GM12878 (cell line): ENCODE measurements around the gene TESPA1. TPM values are rescaled to one million over a fixed set of nuclear protein-coding genes. Genes with fewer than 3 reads are reported as not detected.

Experiments
- CHD4 ChIP-seq: fragments of 200-600 bp; sonication (generic); IDR thresholded peaks from 2 replicates; pipeline ENCODE4 v1.6.1; 2016; ENCODE audit warnings: mild to moderate bottlenecking
- EGR1 ChIP-seq, 2 experiments: IDR thresholded peaks; 1 replicate in 1 of 2; 2 replicates in 1 of 2; pipeline ENCODE4 v1.6.1; 2011 to 2012; ENCODE audit warnings: low read depth in 2 of 2, low read length in 2 of 2, borderline replicate concordance in 1 of 2, mild to moderate bottlenecking in 1 of 2, moderate library complexity in 1 of 2
- IKZF1 ChIP-seq: fragments of 450-650 bp; conservative IDR thresholded peaks from 2 replicates; pipeline ENCODE4 v1.6.1; 2017; ENCODE audit warnings: antibody characterized with exemption, mild to moderate bottlenecking
- JUND ChIP-seq: IDR thresholded peaks from 2 replicates; pipeline ENCODE4 v1.6.1; 2012; ENCODE audit warnings: low read depth, mild to moderate bottlenecking, low read length, improper control_type of control experiment, moderate library complexity
- LARP7 ChIP-seq: fragments of 450-650 bp; IDR thresholded peaks from 2 replicates; pipeline ENCODE4 v1.6.1; 2017; ENCODE audit warnings: mild to moderate bottlenecking
- MEF2A ChIP-seq: IDR thresholded peaks from 2 replicates; pipeline ENCODE4 v1.6.1; 2011; ENCODE audit warnings: low read depth, mild to moderate bottlenecking, low read length, moderate library complexity; ENCODE audit not compliant: insufficient read depth
- NR2C1 ChIP-seq: fragments of 450-650 bp; IDR thresholded peaks from 2 replicates; pipeline ENCODE4 v1.6.1; 2017; ENCODE audit warnings: antibody characterized with exemption, mild to moderate bottlenecking, moderate library complexity
- SIN3A ChIP-seq: IDR thresholded peaks from 2 replicates; pipeline ENCODE4 v1.6.1; 2012; ENCODE audit warnings: low read depth, low read length, improper control_type of control experiment
- SUPT20H ChIP-seq: IDR thresholded peaks from 2 replicates; pipeline ENCODE4 v1.6.1; 2011; ENCODE audit warnings: low read depth, mild to moderate bottlenecking, low read length, moderate library complexity, borderline replicate concordance; ENCODE audit not compliant: control insufficient read depth
- polyA plus RNA-seq, 11 experiments: library from polyadenylated mRNA; depleted of rRNA in 4 of 11; unstranded in 6 of 11; stranded (reverse) in 5 of 11; fragments of >200 nt; fragmentation: Nextera tagmentation in 4 of 11; fragmentation: Illumina TruSeq in 1 of 11; extraction: Ambion mirVana in 4 of 11; extraction: Trizol in 1 of 11; gene quantifications; 1 replicate in 1 of 11; 2 replicates in 10 of 11; pipeline versions ENCODE4 v1.2.1 to v1.2.3, GENCODE V29; 2011 to 2016; ENCODE audit warnings: inconsistent platforms in 2 of 11, missing spikeins in 2 of 11, low read depth in 1 of 11
- total RNA-seq, 4 experiments: library from RNA; depleted of rRNA in 3 of 4; stranded (reverse); fragments of >200 nt in 3 of 4; fragmentation: Illumina TruSeq in 1 of 4; extraction: Trizol in 1 of 4; gene quantifications; 2 replicates each; pipeline versions ENCODE4 v1.2.1 to v1.2.3, GENCODE V29; 2013 to 2021
- TF ChIP-seq, protein P1 (sequence below): fragments of 450-650 bp; IDR thresholded peaks from 2 replicates; pipeline ENCODE4 v1.6.1; 2016; ENCODE audit warnings: mild to moderate bottlenecking, moderate library complexity, borderline replicate concordance

TESPA1 gene
- total and polyA plus RNA-seq, 10 of the 15 experiments (the other 5 are each of a cell fraction or from before 2014, with no cell fraction given), result 13.8 to 56.2 (median 23.9) TPM

DNA sequence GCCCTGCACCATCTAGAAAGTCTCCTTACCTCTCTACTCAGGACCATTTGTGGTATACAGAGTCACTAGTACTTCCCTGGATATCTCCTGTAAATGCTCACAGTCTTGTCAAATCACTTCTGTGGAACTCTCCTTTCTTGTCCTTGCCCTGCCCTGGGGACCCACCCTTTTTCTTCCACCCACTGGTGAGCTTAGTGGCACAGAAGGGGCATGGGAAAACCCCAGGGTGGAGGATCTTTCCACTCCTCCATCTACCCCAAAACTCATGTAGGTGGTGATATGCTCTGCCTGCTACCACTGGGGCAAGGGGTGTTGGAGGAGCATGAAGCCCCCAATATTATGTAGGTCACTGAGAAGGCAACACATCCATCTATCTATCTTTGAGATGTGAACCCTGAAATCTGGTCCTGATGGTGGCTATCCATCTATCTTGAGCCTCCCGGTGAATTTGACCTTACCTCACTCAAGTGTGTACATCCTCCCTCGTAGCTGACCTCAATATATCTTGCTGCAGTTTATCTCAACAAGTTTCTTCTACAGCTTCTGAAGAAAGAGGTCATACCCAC lies 943 bp downstream of the TESPA1 start (continued):
- no peak for TF ChIP-seq MEF2A
- TF ChIP-seq LARP7, result no peak
- TF ChIP-seq JUND, result no peak
- no peak for TF ChIP-seq EGR1 (IDR thresholded peaks at IDR 0.05; ENCODE audit: borderline replicate concordance in 1 of 2, low read depth in 2 of 2, low read length in 2 of 2)
- no peak for TF ChIP-seq IKZF1
- no peak for TF ChIP-seq CHD4
- no peak for TF ChIP-seq NR2C1
- TF ChIP-seq, protein P1, sequence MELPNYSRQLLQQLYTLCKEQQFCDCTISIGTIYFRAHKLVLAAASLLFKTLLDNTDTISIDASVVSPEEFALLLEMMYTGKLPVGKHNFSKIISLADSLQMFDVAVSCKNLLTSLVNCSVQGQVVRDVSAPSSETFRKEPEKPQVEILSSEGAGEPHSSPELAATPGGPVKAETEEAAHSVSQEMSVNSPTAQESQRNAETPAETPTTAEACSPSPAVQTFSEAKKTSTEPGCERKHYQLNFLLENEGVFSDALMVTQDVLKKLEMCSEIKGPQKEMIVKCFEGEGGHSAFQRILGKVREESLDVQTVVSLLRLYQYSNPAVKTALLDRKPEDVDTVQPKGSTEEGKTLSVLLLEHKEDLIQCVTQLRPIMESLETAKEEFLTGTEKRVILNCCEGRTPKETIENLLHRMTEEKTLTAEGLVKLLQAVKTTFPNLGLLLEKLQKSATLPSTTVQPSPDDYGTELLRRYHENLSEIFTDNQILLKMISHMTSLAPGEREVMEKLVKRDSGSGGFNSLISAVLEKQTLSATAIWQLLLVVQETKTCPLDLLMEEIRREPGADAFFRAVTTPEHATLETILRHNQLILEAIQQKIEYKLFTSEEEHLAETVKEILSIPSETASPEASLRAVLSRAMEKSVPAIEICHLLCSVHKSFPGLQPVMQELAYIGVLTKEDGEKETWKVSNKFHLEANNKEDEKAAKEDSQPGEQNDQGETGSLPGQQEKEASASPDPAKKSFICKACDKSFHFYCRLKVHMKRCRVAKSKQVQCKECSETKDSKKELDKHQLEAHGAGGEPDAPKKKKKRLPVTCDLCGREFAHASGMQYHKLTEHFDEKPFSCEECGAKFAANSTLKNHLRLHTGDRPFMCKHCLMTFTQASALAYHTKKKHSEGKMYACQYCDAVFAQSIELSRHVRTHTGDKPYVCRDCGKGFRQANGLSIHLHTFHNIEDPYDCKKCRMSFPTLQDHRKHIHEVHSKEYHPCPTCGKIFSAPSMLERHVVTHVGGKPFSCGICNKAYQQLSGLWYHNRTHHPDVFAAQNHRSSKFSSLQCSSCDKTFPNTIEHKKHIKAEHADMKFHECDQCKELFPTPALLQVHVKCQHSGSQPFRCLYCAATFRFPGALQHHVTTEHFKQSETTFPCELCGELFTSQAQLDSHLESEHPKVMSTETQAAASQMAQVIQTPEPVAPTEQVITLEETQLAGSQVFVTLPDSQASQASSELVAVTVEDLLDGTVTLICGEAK, result no peak
- no peak for TF ChIP-seq SUPT20H
- TF ChIP-seq SIN3A, result no peak
